Fibroblast of lung (primary cell): Measurements from ENCODE around the gene FRMD4A.

Source experiments
- CTCF ChIP-seq, 2 donors: IDR thresholded peaks in 1 of 2; conservative IDR thresholded peaks in 1 of 2; 1 replicate in 1 of 2; 2 replicates in 1 of 2; pipeline ENCODE4 v1.5.1; 2011 to 2012; ENCODE audit warnings: low read length in 2 of 2, control low read depth in 1 of 2, inconsistent platforms in 1 of 2, low read depth in 1 of 2, mild to moderate bottlenecking in 1 of 2
- EZH2 ChIP-seq: IDR thresholded peaks from 2 replicates; pipeline ENCODE4 v1.5.1; 2012; ENCODE audit warnings: low read length, control low read depth, mild to moderate bottlenecking; ENCODE audit errors: missing control alignments

DNA sequence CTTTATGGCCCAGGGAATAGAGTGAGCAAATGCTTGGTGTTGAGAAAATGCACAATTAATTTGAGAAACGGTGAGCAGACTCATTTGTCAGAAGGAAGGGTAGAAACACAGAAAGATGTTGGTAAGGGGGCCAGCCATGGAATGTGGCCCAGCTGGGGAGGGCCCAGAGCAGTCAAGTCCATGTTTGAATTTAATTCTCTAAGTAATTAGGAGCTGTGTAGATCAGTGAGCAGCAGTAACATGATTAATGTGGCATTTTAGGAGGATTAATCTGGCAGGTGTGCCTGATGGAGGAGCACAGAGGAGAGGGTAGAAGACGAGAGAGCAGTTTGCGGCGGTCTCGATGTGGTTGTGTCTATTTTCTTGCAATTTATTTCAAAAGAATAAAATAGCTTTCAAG, 218.7 kb downstream of the FRMD4A start:
- no peak for TF ChIP-seq CTCF (conservative IDR thresholded peaks at IDR 0.05 in 1 of 2, IDR thresholded peaks at IDR 0.05 in 1 of 2; ENCODE audit: low read depth in 1 of 2, low read length in 2 of 2)
- TF ChIP-seq EZH2, result no peak
